ENCODE results near the gene OR1S2. TPM values are rescaled to one million over a fixed set of nuclear protein-coding genes. Genes with fewer than 3 reads are reported as not detected.

The OR1S2 gene
- total RNA-seq, 1 donor from 2014 or later, result not detected

- Mint-ChIP-seq H3K4me3 (ENCODE audit: unreplicated experiment) (no peak overlapping the region), H3K36me3 (ENCODE audit: unreplicated experiment) (no peaks in the 10 kb centered on the region), H3K27me3 (ENCODE audit: unreplicated experiment) (peaks cover 2% of the 10 kb centered on the region), H3K9me3 (ENCODE audit: unreplicated experiment) (no peaks in the 10 kb centered on the region), H3K4me1 (ENCODE audit: unreplicated experiment) (no peaks in the 10 kb centered on the region), H3K27ac (ENCODE audit: unreplicated experiment) (no peak overlapping the region)
- no peak for TF ChIP-seq CTCF (IDR thresholded peaks at IDR 0.05)
- no peak for DNase-seq (ENCODE audit: extremely low spot score, unreplicated experiment)
Measured at GRCh38 chr11:58164990-58165389, 39.0 kb downstream of the OR1S2 start.

- Mint-ChIP-seq H3K4me1 (ENCODE audit: unreplicated experiment) (no peaks in the 10 kb centered on the region), H3K27ac (ENCODE audit: unreplicated experiment) (no peak overlapping the region), H3K9me3 (ENCODE audit: unreplicated experiment) (no peaks in the 10 kb centered on the region), H3K4me3 (ENCODE audit: unreplicated experiment) (no peak overlapping the region), H3K27me3 (ENCODE audit: unreplicated experiment) (peaks cover 2% of the 10 kb centered on the region), H3K36me3 (ENCODE audit: unreplicated experiment) (no peaks in the 10 kb centered on the region)
- no peak for TF ChIP-seq CTCF (IDR thresholded peaks at IDR 0.05)
- no peak for DNase-seq (ENCODE audit: extremely low spot score, unreplicated experiment)
Measured at GRCh38 chr11:58164389-58164788, 39.6 kb downstream of the OR1S2 start.

Other genes with a start within 250 kb of the OR1S2 start
- gene OR9Q1, start 180.3 kb downstream of the OR1S2 start, total RNA-seq, result not detected in 2 replicates
- gene OR6Q1, start 173.2 kb downstream of the OR1S2 start, total RNA-seq, result not detected in 2 replicates
- gene OR9I1, start 78.6 kb downstream of the OR1S2 start, total RNA-seq, result not detected in 2 replicates
- gene OR9Q2, start 15.1 kb downstream of the OR1S2 start, total RNA-seq, result not detected in 2 replicates
- gene OR1S1, start 8.6 kb upstream of the OR1S2 start, total RNA-seq, result not detected in 2 replicates
- not detected in 2 replicates for gene OR10Q1, start 24.8 kb upstream of the OR1S2 start, total RNA-seq
- not detected in 2 replicates for gene OR10W1, start 64.1 kb upstream of the OR1S2 start, total RNA-seq
- gene OR5B17, start 154.9 kb upstream of the OR1S2 start, total RNA-seq, result not detected in 2 replicates
- gene OR5B3, start 202.7 kb upstream of the OR1S2 start, total RNA-seq, result not detected in 2 replicates
- gene OR5B2, start 224.0 kb upstream of the OR1S2 start, total RNA-seq, result not detected in 2 replicates
- gene OR5B12, start 238.1 kb upstream of the OR1S2 start, total RNA-seq, result not detected in 2 replicates

Measured in osteocyte (in vitro differentiated cells).